DMS114 treated with DMSO at 0.1 percent for 48 hours (cell line): Measurements from ENCODE around the gene MROH2A.
"Not testable (repeated sequence)": the region's sequence is repeated elsewhere in the genome, so short reads cannot be mapped to it uniquely, and the experiment has no call there.

Experiments used
- DNase-seq: peaks from one replicate; lab custom pipeline; 2025; ENCODE audit not compliant: unreplicated experiment; lab: John Stamatoyannopoulos, UW

Gene MROH2A, protein sequence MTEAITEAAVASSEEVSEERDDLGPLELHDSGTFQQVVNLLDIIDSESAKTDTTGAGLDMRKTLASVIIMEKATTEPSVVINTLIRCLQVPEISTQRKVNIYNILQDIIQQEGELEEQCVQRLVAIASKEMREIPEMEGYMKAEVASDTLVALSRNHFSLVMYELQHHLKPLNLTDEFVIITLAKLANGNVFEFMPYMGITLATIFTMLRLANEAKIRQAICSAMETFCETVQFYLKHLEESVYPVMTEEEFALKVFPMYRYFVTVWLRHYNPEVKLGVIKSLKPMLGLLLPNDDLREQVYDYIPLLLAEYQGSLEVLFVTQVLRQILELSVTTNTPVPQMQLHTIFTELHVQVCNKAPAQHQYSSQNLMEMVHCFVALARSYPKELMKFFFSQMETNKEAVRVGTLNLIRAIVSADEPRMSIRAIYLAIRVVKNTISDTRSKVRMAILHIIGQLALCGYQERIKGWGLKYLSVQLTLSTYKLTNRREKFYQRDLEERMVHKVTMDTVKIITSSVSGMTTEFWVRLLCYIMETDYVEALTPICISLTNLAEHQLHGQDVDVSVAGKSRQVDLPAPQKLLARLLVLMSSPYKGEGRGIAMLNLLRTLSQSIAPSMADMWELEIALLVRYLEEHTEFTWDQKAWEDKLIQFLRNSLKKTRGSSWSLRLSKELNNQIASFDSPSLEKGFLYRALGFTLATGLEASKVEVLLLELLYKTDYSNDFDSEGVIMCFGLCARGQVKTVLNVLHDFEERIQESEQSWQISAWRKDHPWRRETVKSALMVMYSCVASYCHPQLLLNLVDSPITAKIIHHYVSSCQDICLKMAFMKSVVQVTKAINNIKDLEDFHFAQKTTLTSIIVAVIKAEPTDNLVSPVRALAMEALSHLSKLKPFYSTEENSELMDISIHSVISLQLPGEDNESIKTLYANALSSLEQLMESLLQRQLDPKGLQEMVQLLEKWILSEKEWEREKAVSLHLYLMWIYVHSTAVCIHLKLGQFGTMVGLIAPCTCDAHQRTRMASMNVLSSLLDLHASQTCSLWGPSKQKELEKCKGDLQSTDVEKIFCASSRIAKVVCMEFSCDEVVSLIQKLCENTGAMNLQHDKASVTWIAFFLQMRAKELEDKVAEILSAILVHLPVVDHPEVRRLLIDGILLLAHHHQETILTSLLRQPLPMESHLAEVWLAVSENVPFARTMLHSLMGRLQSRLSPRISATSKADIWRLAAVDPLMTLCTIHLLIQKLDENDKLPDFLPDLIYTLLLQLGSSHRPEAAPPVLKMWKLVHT (N-terminal part only)

DNA sequence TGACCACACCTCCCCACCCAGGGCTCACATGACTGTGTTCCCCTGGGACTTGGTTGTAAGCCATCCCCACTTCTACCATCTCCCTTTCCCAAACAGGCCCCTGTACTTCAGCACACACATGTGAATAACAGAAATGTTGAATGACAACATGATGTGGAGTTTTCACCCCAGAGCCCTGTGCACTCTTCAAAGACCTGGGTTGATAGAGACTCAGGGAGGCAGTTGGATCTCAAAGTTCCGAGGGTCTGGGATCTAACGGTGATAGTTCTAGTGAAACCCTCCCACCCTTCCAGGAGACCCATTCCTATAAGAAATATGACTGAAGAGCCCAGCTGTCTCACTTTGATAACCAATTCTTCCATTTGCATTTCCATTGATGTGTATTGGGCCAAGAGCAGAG lies at the start of gene MROH2A:
TSS of gene MROH2A (plus strand) at position 301 of the 400 bp plus-strand sequence. CDS start 1,029 bp downstream, outside the sequence.
- DNase-seq = no peak

GRCh38 chr2:233728723-233729301 lies 49.3 kb upstream of the MROH2A start, which contains the start of gene UGT1A3:
Gene UGT1A3 (plus strand): TSS chr2:233729042. CDS start chr2:233729127, 85 bp downstream.
- no peak for DNase-seq

DNA sequence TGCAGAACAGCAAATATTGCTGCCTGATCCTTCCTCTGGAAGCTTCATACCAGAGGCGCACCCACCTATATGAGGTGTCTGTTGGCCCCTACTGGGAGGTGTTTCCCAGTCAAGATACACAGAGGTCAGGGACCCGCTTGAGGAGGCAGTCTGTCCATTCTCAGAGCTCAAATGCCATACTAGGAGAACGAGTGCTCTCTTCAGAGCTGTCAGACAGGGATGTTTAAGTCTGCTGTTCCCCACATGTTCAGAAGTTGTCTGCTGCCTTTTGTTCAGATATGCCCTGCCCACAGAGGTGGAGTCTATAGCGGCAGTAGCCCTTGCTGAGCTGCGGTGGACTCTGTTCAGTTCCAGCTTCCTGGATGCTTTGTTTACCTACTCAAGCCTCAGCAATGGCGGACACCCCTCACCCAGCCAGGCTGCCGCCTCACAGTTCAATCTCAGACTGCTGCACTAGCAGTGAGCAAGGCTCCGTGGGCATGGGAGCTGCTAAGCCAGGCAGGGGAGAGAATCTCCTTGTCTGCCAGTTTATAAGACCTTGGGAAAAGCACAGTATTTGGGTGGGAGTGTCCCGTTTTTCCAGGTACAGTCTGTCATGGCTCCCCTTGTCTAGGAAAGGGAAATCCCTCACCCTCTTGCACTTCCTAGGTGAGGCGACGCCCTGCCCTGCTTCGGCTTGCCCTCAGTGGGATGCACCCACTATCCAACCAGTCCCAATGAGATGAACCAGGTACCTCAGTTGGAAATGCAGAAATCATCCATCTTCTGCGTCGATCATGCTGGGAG lies 41.1 kb upstream of the MROH2A start:
- DNase-seq = not testable (repeated sequence)

DNA sequence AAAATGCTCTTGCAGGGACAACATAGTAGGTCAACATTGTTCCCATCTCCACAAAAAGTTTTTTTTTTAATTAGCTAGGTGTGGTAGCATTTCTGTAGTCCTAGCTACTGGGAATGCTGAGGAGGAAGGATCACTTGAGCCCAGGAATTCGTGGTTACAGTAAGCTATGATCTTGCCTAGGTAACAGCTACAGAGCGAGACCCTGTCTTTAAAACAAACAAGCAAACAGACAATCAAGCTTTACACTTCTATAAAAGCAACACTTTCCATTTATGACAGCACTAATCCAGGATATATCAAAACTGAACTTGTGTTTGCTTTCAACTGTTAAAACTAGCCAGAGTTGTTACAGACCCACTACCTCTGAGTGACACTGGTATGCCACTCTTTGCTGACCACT lies 37.3 kb upstream of the MROH2A start:
- no peak for DNase-seq

DNA sequence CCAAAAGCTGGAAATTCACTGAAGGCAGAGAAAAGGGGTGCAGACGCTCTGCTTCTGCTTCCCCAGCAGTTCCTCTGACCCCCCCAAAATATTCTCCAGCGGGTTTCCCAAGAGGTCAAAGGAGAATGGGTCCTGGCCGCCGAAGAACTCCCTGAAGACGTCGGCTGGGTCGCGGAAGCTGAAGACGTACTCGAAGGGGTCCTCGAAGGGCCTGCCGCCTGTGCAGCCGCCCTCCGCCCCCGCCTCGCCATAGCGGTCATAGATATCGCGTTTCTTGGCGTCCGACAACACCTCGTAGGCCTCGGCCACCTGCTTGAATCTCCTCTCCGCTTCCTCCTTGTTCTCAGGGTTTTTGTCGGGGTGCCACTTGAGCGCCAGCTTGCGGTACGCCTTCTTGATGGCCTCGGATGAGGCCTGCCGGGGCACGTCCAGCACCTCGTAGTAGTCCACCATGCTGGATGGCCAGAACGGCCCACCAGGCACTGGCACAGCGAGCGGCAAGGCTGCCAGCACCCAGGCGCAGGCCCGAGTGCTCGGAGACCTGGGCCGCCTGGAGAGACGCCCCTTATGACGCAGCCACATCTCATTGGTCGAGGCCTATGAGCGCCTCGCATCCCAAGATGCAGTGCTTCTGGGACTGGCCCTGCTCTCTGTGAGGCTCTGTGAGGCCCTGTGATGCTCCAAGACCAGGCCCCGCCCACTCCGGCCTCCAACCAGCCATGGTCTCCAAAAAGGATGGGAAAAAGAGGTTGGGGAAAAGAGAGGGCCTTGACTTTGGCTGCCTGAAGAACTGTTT lies 34.5 kb upstream of the MROH2A start:
- no peak for DNase-seq

DNA sequence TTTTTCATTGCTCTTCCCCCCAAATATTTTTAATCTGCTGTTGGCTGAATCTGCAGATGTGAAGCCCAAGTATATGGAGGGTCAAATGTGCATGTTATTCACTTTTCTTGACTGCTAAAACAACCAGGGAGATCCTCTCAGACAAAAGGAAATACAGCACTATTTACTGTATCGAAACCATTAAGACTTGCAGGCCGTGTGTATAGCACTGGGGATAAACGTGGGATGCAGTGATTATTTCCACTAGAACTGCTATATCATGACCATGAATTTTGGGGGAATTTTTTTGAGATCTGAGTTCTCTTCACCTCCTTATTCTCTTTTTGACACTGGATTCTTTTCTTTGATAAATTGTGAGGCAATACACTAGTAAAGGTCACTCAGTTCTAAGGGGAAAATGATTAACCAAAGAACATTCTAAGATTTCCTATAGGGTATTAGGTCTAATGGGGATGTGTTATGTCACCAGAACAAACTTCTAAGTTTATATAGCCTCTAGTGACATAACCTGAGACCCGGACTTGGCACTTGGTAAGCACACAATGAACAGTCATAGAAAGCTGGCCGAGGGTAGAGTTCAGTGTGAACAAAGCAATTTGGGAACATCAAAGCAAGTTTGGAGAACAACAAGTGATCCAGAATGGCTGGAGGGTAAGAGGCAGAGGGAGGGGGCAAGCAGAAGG lies 32.9 kb upstream of the MROH2A start:
- no peak for DNase-seq

GRCh38 chr2:233745838-233746237 lies 32.3 kb upstream of the MROH2A start:
- DNase-seq = not testable (repeated sequence)

GRCh38 chr2:233746475-233747282 lies 31.5 kb upstream of the MROH2A start:
- no peak for DNase-seq

DNA sequence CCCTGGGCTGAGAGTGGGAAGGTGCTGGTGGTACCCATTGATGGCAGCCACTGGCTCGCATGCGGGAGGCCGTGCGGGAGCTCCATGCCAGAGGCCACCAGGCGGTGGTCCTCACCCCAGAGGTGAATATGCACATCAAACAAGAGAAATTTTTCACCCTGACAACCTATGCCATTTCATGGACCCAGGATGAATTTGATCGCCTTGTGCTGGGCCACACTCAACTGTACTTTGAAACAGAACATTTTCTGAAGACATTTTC lies 30.9 kb upstream of the MROH2A start:
- no peak for DNase-seq

GRCh38 chr2:233750689-233751088 lies 27.4 kb upstream of the MROH2A start:
- DNase-seq = not testable (repeated sequence)

- not testable (repeated sequence) for DNase-seq
Measured at GRCh38 chr2:233751212-233752009, 26.7 kb upstream of the MROH2A start.

- no peak for DNase-seq
Measured at GRCh38 chr2:233754872-233755611, 23.1 kb upstream of the MROH2A start.

- no peak for DNase-seq
Measured at GRCh38 chr2:233756429-233757081, 21.6 kb upstream of the MROH2A start.

- DNase-seq = no peak
Measured at GRCh38 chr2:233758141-233758540, 20.0 kb upstream of the MROH2A start.

GRCh38 chr2:233758849-233759248 lies 19.3 kb upstream of the MROH2A start:
- DNase-seq = no peak

- DNase-seq = no peak
Measured at GRCh38 chr2:233760043-233760442, 18.1 kb upstream of the MROH2A start, which contains the start of gene UGT1A1. Gene UGT1A1 (plus strand): TSS chr2:233760270. CDS start chr2:233760288, 18 bp downstream.
